ENCODE measurements around the gene AP2A2. TPM values are rescaled to one million over a fixed set of nuclear protein-coding genes. Genes with fewer than 3 reads are reported as not detected.

AP2A2 gene
- total RNA-seq, 2 donors from 2014 or later = 35.1 to 70.2 TPM

GRCh38 chr11:965206-965775, 39.6 kb downstream of the AP2A2 start:
- H3K4me3 ChIP-seq = no peak overlapping the region
- intact Hi-C loops (cut with DNase I) = no loop called here
- no peak for DNase-seq (ENCODE audit: low spot score)
- no peaks in the 10 kb centered on the region for H3K4me1 ChIP-seq (replicated peaks)
- H3K9me3 ChIP-seq = no peaks in the 10 kb centered on the region
- no peaks in the 10 kb centered on the region for H3K27me3 ChIP-seq (replicated peaks; ENCODE audit: insufficient read depth)
- no peak for TF ChIP-seq CTCF (IDR thresholded peaks at IDR 0.05)
- TF ChIP-seq POLR2AphosphoS5 (IDR thresholded peaks at IDR 0.05) = no peak
- TF ChIP-seq POLR2A (IDR thresholded peaks at IDR 0.05) = no peak
- no peak overlapping the region for H3K27ac ChIP-seq
- WGBS = 91% methylated on average over 13 of the region's 13 CpGs
- peaks cover 0 to 4% of the 10 kb centered on the region in 2 donors for H3K36me3 ChIP-seq

GRCh38 chr11:967995-968751, 42.5 kb downstream of the AP2A2 start:
- no peak for DNase-seq (ENCODE audit: low spot score)
- TF ChIP-seq CTCF (IDR thresholded peaks at IDR 0.05) (no peak), POLR2A (IDR thresholded peaks at IDR 0.05) (no peak), POLR2AphosphoS5 (IDR thresholded peaks at IDR 0.05) (no peak)
- intact Hi-C loops (cut with DNase I) = no loop called here
- Histone ChIP-seq H3K27me3 (replicated peaks; ENCODE audit: insufficient read depth) (no peaks in the 10 kb centered on the region), H3K4me1 (replicated peaks) (no peaks in the 10 kb centered on the region), H3K9me3 (no peaks in the 10 kb centered on the region), H3K36me3 (peaks cover 5% of the 10 kb centered on the region in 2 donors), H3K4me3 (no peak overlapping the region), H3K27ac (no peak overlapping the region)
- WGBS = 81% methylated on average over 30 of the region's 31 CpGs

GRCh38 chr11:968822-969221, 43.2 kb downstream of the AP2A2 start:
- DNase-seq (ENCODE audit: low spot score) = no peak
- intact Hi-C loops (cut with DNase I) = no loop called here
- no peak for TF ChIP-seq POLR2AphosphoS5 (IDR thresholded peaks at IDR 0.05)
- no peaks in the 10 kb centered on the region for H3K27me3 ChIP-seq (replicated peaks; ENCODE audit: insufficient read depth)
- no peaks in the 10 kb centered on the region for H3K4me1 ChIP-seq (replicated peaks)
- H3K36me3 ChIP-seq = peaks cover 5% of the 10 kb centered on the region in 2 donors
- 87% methylated on average over 14 of the region's 14 CpGs for WGBS
- H3K9me3 ChIP-seq = no peaks in the 10 kb centered on the region
- H3K4me3 ChIP-seq = no peak overlapping the region
- H3K27ac ChIP-seq = no peak overlapping the region

- Histone ChIP-seq H3K27me3 (replicated peaks; ENCODE audit: insufficient read depth) (no peaks in the 10 kb centered on the region), H3K27ac (no peak overlapping the region), H3K36me3 (peaks cover 5% of the 10 kb centered on the region in 2 donors), H3K4me1 (replicated peaks) (no peaks in the 10 kb centered on the region), H3K4me3 (no peak overlapping the region), H3K9me3 (no peaks in the 10 kb centered on the region)
- WGBS = 84% methylated on average over 9 of the region's 9 CpGs
- no peak for DNase-seq (ENCODE audit: low spot score)
- TF ChIP-seq POLR2AphosphoS5 (IDR thresholded peaks at IDR 0.05) (no peak), CTCF (IDR thresholded peaks at IDR 0.05) (no peak), POLR2A (IDR thresholded peaks at IDR 0.05) (no peak)
- intact Hi-C loops (cut with DNase I) = no loop called here
These were observed 44.1 kb downstream of the AP2A2 start for GRCh38 chr11:969651-970205.

GRCh38 chr11:970319-970871, 44.7 kb downstream of the AP2A2 start:
- H3K4me3 ChIP-seq = no peak overlapping the region
- no peaks in the 10 kb centered on the region for H3K4me1 ChIP-seq (replicated peaks)
- H3K9me3 ChIP-seq = no peaks in the 10 kb centered on the region
- peaks cover 5% of the 10 kb centered on the region in 2 donors for H3K36me3 ChIP-seq
- H3K27me3 ChIP-seq (replicated peaks; ENCODE audit: insufficient read depth) = no peaks in the 10 kb centered on the region
- WGBS = 86% methylated on average over 26 of the region's 26 CpGs
- H3K27ac ChIP-seq = no peak overlapping the region
- intact Hi-C loops (cut with DNase I) = no loop called here
- DNase-seq (ENCODE audit: low spot score) = no peak
- no peak for TF ChIP-seq POLR2AphosphoS5 (IDR thresholded peaks at IDR 0.05)
- no peak for TF ChIP-seq CTCF (IDR thresholded peaks at IDR 0.05)
- TF ChIP-seq POLR2A (IDR thresholded peaks at IDR 0.05) = no peak

All from prostate gland (tissue), 2 donors.